H1 (cell line): Measurements from ENCODE around the gene PTPRD. TPM values are rescaled to one million over a fixed set of nuclear protein-coding genes. Genes with fewer than 3 reads are reported as not detected.

Experiments used
- CTCF ChIA-PET: fragments of 300-600 bp; sonication (Branson Sonifier 250); formaldehyde crosslinking; loops from one replicate; lab custom pipeline; 2021; ENCODE audit not compliant: partially characterized antibody; lab: Charles Lee
- POLR2A ChIA-PET: fragments of 300-600 bp; sonication (Branson Sonifier 250); formaldehyde crosslinking; loops from one replicate; lab custom pipeline; 2021; ENCODE audit warnings: inconsistent platforms; ENCODE audit not compliant: partially characterized antibody; lab: Charles Lee
- DNase-seq, 2 experiments: peaks; one replicate each; pipeline versions ENCODE4 v3.0.0 to v3.0.0-alpha.2; 2010 to 2022; ENCODE audit warnings: low spot score in 2 of 2, low read depth in 1 of 2, mixed read lengths in 1 of 2
- FAIRE-seq: peaks from 2 replicates; lab custom pipeline; 2011; peaks lifted over from hg19 to GRCh38; lab: Jason Lieb, UNC
- H2AFZ ChIP-seq: 2 replicates; pipeline ENCODE4 v1.8.1; 2012; ENCODE audit warnings: low read length, inconsistent platforms
- H2AK5ac ChIP-seq: 2 replicates; pipeline ENCODE4 v1.6.1; 2013; ENCODE audit warnings: low read depth, low read length
- H2BK120ac ChIP-seq: replicated peaks from 2 replicates; pipeline ENCODE3; 2013; ENCODE audit warnings: low read depth, low read length, inconsistent platforms
- H2BK12ac ChIP-seq: 2 replicates; pipeline ENCODE4 v1.6.1; 2013; ENCODE audit warnings: low read depth, low read length
- H2BK15ac ChIP-seq: 2 replicates; pipeline ENCODE4 v1.6.1; 2013; ENCODE audit warnings: low read length
- H2BK20ac ChIP-seq: 2 replicates; pipeline ENCODE4 v1.6.1; 2013; ENCODE audit warnings: low read length
- H2BK5ac ChIP-seq: 2 replicates; pipeline ENCODE4 v1.6.1; 2013; ENCODE audit warnings: low read depth, low read length
- H3K14ac ChIP-seq: 2 replicates; pipeline ENCODE4 v1.6.1; 2013; ENCODE audit warnings: inconsistent platforms; ENCODE audit not compliant: insufficient read length
- H3K18ac ChIP-seq: 2 replicates; pipeline ENCODE4 v1.6.1; 2013; ENCODE audit warnings: low read length; ENCODE audit errors: extremely low read depth
- H3K23ac ChIP-seq: 2 replicates; pipeline ENCODE4 v1.6.1; 2013; ENCODE audit warnings: inconsistent platforms; ENCODE audit not compliant: insufficient read length
- H3K23me2 ChIP-seq: 2 replicates; pipeline ENCODE4 v1.6.1; 2013; ENCODE audit warnings: low read depth, low read length
- H3K27ac ChIP-seq: 2 replicates; pipeline ENCODE4 v1.6.1; 2011; ENCODE audit warnings: low read depth, low read length, inconsistent platforms
- H3K27me3 ChIP-seq, 4 experiments: replicated peaks in 1 of 4; 1 replicate in 1 of 4; 2 replicates in 3 of 4; pipeline versions ENCODE4 v1.6.1 to v1.8.1; 2011 to 2013; ENCODE audit warnings: low read length in 3 of 4, mild to moderate bottlenecking in 3 of 4, inconsistent platforms in 2 of 4, mixed read lengths in 2 of 4, moderate library complexity in 1 of 4; ENCODE audit not compliant: control insufficient read depth in 3 of 4, insufficient read depth in 3 of 4; ENCODE audit errors: extremely low read depth in 1 of 4
- H3K36me3 ChIP-seq, 4 experiments: 2 replicates each; pipeline versions ENCODE4 v1.6.1 to v1.8.1; 2011 to 2013; ENCODE audit warnings: mild to moderate bottlenecking in 4 of 4, low read length in 3 of 4, moderate library complexity in 2 of 4, control low read depth in 1 of 4, inconsistent platforms in 1 of 4; ENCODE audit not compliant: insufficient read depth in 4 of 4, control insufficient read depth in 2 of 4
- H3K4ac ChIP-seq: replicated peaks from 2 replicates; pipeline ENCODE3; 2013; ENCODE audit warnings: low read length, low read depth, mixed read lengths, inconsistent platforms; ENCODE audit not compliant: insufficient read length
- H3K4me1 ChIP-seq, 4 experiments: replicated peaks in 1 of 4; 1 replicate in 1 of 4; 2 replicates in 3 of 4; pipeline versions ENCODE4 v1.6.1 to v1.8.1; 2011 to 2013; ENCODE audit warnings: low read length in 3 of 4, inconsistent platforms in 2 of 4, mixed read lengths in 1 of 4; ENCODE audit not compliant: insufficient read depth in 4 of 4, control insufficient read depth in 3 of 4
- H3K4me2 ChIP-seq, 2 experiments: 2 replicates each; pipeline versions ENCODE4 v1.6.1 to v1.8.1; 2011 to 2013; ENCODE audit warnings: low read depth in 2 of 2, low read length in 2 of 2, control low read depth in 1 of 2, inconsistent platforms in 1 of 2, mild to moderate bottlenecking in 1 of 2; ENCODE audit not compliant: insufficient read depth in 1 of 2
- H3K4me3 ChIP-seq, 4 experiments: fragments of 200-600, 300-600 bp in 1 of 4; sonication (generic), shearing (Covaris generic), sonication (Bioruptor Twin) in 1 of 4; 2 replicates each; pipeline versions ENCODE4 v1.5.1 to v1.8.1; 2011 to 2016; ENCODE audit warnings: low read length in 4 of 4, low read depth in 3 of 4, control low read depth in 2 of 4, inconsistent platforms in 2 of 4, mild to moderate bottlenecking in 2 of 4, mixed read lengths in 1 of 4, moderate library complexity in 1 of 4; ENCODE audit not compliant: insufficient read depth in 2 of 4; ENCODE audit errors: extremely low read depth in 1 of 4
- H3K56ac ChIP-seq: replicated peaks from 2 replicates; pipeline ENCODE3; 2013; ENCODE audit warnings: low read depth, mild to moderate bottlenecking, mixed read lengths, low read length, inconsistent platforms; ENCODE audit not compliant: insufficient read length
- H3K79me1 ChIP-seq: 2 replicates; pipeline ENCODE4 v1.6.1; 2013; ENCODE audit warnings: low read depth, low read length, control low read depth
- H3K79me2 ChIP-seq, 2 experiments: 2 replicates each; pipeline versions ENCODE4 v1.6.1 to v1.8.1; 2012 to 2013; ENCODE audit warnings: low read length in 2 of 2, mild to moderate bottlenecking in 2 of 2, inconsistent platforms in 1 of 2; ENCODE audit not compliant: insufficient read depth in 2 of 2, control insufficient read depth in 1 of 2
- H3K9ac ChIP-seq, 4 experiments: replicated peaks in 1 of 4; 1 replicate in 1 of 4; 2 replicates in 3 of 4; pipeline versions ENCODE4 v1.6.1 to v1.8.1; 2011 to 2013; ENCODE audit warnings: low read depth in 3 of 4, low read length in 3 of 4, control low read depth in 2 of 4, mild to moderate bottlenecking in 2 of 4, moderate library complexity in 2 of 4, inconsistent platforms in 1 of 4; ENCODE audit errors: extremely low read depth in 1 of 4
- H3K9me3 ChIP-seq, 2 experiments: 2 replicates each; pipeline versions ENCODE4 v1.6.1 to v1.8.1; 2012 to 2013; ENCODE audit warnings: mild to moderate bottlenecking in 2 of 2, moderate library complexity in 2 of 2, control low read depth in 1 of 2, inconsistent platforms in 1 of 2, low read depth in 1 of 2, low read length in 1 of 2, mixed read lengths in 1 of 2; ENCODE audit not compliant: insufficient read depth in 2 of 2
- H4K20me1 ChIP-seq, 2 experiments: replicated peaks in 1 of 2; 2 replicates each; pipeline versions ENCODE3 to v1.8.1; 2011 to 2013; ENCODE audit warnings: inconsistent platforms in 2 of 2, low read length in 2 of 2, mild to moderate bottlenecking in 1 of 2; ENCODE audit not compliant: insufficient read depth in 2 of 2, control insufficient read depth in 1 of 2
- H4K5ac ChIP-seq: 2 replicates; pipeline ENCODE4 v1.6.1; 2013; ENCODE audit warnings: low read length, low read depth, mixed read lengths, inconsistent platforms; ENCODE audit not compliant: insufficient read length
- H4K8ac ChIP-seq: 2 replicates; pipeline ENCODE4 v1.8.0; 2013; ENCODE audit warnings: mild to moderate bottlenecking, moderate library complexity, low read length, inconsistent platforms; ENCODE audit not compliant: insufficient read depth; ENCODE audit errors: extremely low read depth
- H4K91ac ChIP-seq: replicated peaks from 2 replicates; pipeline ENCODE3; 2013; ENCODE audit warnings: low read length, mixed read lengths, inconsistent platforms; ENCODE audit not compliant: insufficient read length
- KDM4A ChIP-seq: IDR thresholded peaks from one replicate; pipeline ENCODE4 v1.7.1; 2012; ENCODE audit warnings: low read depth, mild to moderate bottlenecking, moderate library complexity, low read length, inconsistent platforms; ENCODE audit not compliant: severe bottlenecking
- POLR2A ChIP-seq, 2 experiments: IDR thresholded peaks; 1 replicate in 1 of 2; 2 replicates in 1 of 2; pipeline ENCODE4 v1.6.1; 2011; ENCODE audit warnings: low read depth in 2 of 2, low read length in 2 of 2, mild to moderate bottlenecking in 2 of 2; ENCODE audit errors: control extremely low read depth in 1 of 2
- RNF2 ChIP-seq: fragments of 200-900, 300-1000 bp; sonication (generic); IDR thresholded peaks from 2 replicates; pipeline ENCODE4 v1.7.1; 2016; ENCODE audit warnings: borderline replicate concordance, low read depth, mild to moderate bottlenecking, antibody characterized with exemption, low read length; ENCODE audit not compliant: poor library complexity, severe bottlenecking; ENCODE audit errors: missing control alignments
- SAP30 ChIP-seq: fragments of 300-600 bp; sonication (generic); IDR thresholded peaks from 2 replicates; pipeline ENCODE4 v1.7.1; 2012; ENCODE audit warnings: low read length, moderate library complexity, mild to moderate bottlenecking, inconsistent platforms; ENCODE audit not compliant: insufficient read depth, insufficient replicate concordance
- polyA plus RNA-seq, 7 experiments: library from polyadenylated mRNA; depleted of rRNA in 3 of 7; stranded (reverse) in 5 of 7; unstranded in 2 of 7; fragments of >200 nt in 5 of 7; fragments of 200-250 nt in 2 of 7; gene quantifications; 1 replicate in 5 of 7; 2 replicates in 1 of 7; 4 replicates in 1 of 7; pipeline versions ENCODE4 v1.2.1 to v1.2.3, GENCODE V29; 2011 to 2013; ENCODE audit warnings: missing spikeins in 2 of 7, mixed read lengths in 2 of 7
- total RNA-seq: library from RNA; stranded (reverse); fragmentation: NEBNext Ultra II Directional; extraction: Animal tissue kit (Norgen Biotek cat#: 25700); gene quantifications from 2 replicates; pipeline ENCODE4 v1.2.1, GENCODE V29; 2021

Gene PTPRD
- total and polyA plus RNA-seq, 2 of the 8 experiments (the other 6 are each of a cell fraction or from before 2014, with no cell fraction given), result 17.2 to 77.0 TPM

GRCh38 chr9:8572209-8572608 is 2040.6 kb downstream of the PTPRD start:
- H3K23me2 ChIP-seq, result no peaks in the 10 kb centered on the region
- H2BK5ac ChIP-seq, result no peak overlapping the region
- no peaks in the 10 kb centered on the region for H3K79me1 ChIP-seq
- FAIRE-seq (no peak), DNase-seq (no peak)
- H3K9ac ChIP-seq, result no peak overlapping the region
- no peak overlapping the region for H3K4me2 ChIP-seq
- H2BK12ac ChIP-seq, result no peak overlapping the region
- no peak overlapping the region for H3K56ac ChIP-seq
- H2BK20ac ChIP-seq, result no peak overlapping the region
- CTCF ChIA-PET, result interaction anchor here (0.9 kb wide), 1 partner anchor 11 kb away, joined by 3 read pairs; no protein-coding TSS in a partner anchor
- H3K4ac ChIP-seq, result no peak overlapping the region
- no peak overlapping the region for H2AFZ ChIP-seq
- no peaks in the 10 kb centered on the region for H3K36me3 ChIP-seq
- no peak overlapping the region for H2AK5ac ChIP-seq
- no peak overlapping the region for H3K27ac ChIP-seq
- H3K4me3 ChIP-seq, result no peak overlapping the region
- H3K9me3 ChIP-seq, result no peaks in the 10 kb centered on the region
- no peak overlapping the region for H4K8ac ChIP-seq
- no peak overlapping the region for H3K23ac ChIP-seq
- no peak overlapping the region for H4K91ac ChIP-seq
- H3K14ac ChIP-seq, result no peak overlapping the region
- no peaks in the 10 kb centered on the region for H3K79me2 ChIP-seq
- H2BK120ac ChIP-seq, result no peak overlapping the region
- no peak overlapping the region for H4K5ac ChIP-seq
- H2BK15ac ChIP-seq, result no peak overlapping the region
- no peaks in the 10 kb centered on the region for H4K20me1 ChIP-seq
- no peak overlapping the region for H3K18ac ChIP-seq
- no peaks in the 10 kb centered on the region for H3K4me1 ChIP-seq
- POLR2A ChIA-PET, result interaction anchor here (1.2 kb wide), 1 partner anchor 367 kb away, joined by 3 read pairs; no protein-coding TSS in a partner anchor
- H3K27me3 ChIP-seq, result no peaks in the 10 kb centered on the region
- TF ChIP-seq SAP30 (no peak), KDM4A (no peak), RNF2 (no peak), POLR2A (IDR thresholded peaks at IDR 0.05; ENCODE audit: control extremely low read depth in 1 of 2, low read depth in 2 of 2, low read length in 2 of 2) (no peak)
